Caco-2 (cell line): ENCODE results near the gene CLDN22. TPM values are rescaled to one million over a fixed set of nuclear protein-coding genes. Genes with fewer than 3 reads are reported as not detected.

Experiments used
- BruUV-seq: library from RNA; stranded (reverse); fragments of 400-500 nt; replicated peaks from 2 replicates; lab custom pipeline; 2021; lab: Mats Ljungman, UMichigan
- CTCF ChIA-PET: fragments of 300-600 bp; sonication (Branson Sonifier 250); formaldehyde crosslinking; loops from one replicate; lab custom pipeline; 2022; ENCODE audit warnings: antibody characterized with exemption; lab: Charles Lee
- POLR2A ChIA-PET: fragments of 300-600 bp; sonication (Branson Sonifier 250); formaldehyde crosslinking; loops from one replicate; lab custom pipeline; 2022; ENCODE audit warnings: antibody characterized with exemption; lab: Charles Lee
- DNase-seq, 2 experiments: peaks; one replicate each; pipeline versions ENCODE4 v3.0.0 to v3.0.0-alpha.2; 2020 to 2022
- H3K27me3 ChIP-seq: replicated peaks from 2 replicates; pipeline ENCODE4 v1.6.0; 2011; ENCODE audit warnings: low read length; ENCODE audit not compliant: control insufficient read depth, insufficient read depth
- H3K36me3 ChIP-seq: 2 replicates; pipeline ENCODE4 v1.5.1; 2011; ENCODE audit warnings: low read length; ENCODE audit not compliant: control insufficient read depth, insufficient read depth
- H3K4me1 ChIP-seq: fragments of 250-450 bp; sonication (Bioruptor Pico); 2 replicates; pipeline ENCODE4 v1.5.1; 2020; ENCODE audit warnings: mild to moderate bottlenecking
- H3K4me3 ChIP-seq: 2 replicates; pipeline ENCODE4 v1.5.1; 2011; ENCODE audit warnings: low read depth, mild to moderate bottlenecking, control low read depth, low read length
- H3K9me3 ChIP-seq: fragments of 250-450 bp; sonication (Bioruptor Pico); 2 replicates; pipeline ENCODE4 v1.5.1; 2020; ENCODE audit warnings: mild to moderate bottlenecking, moderate library complexity
- H3K27ac Mint-ChIP-seq: one replicate; pipeline ENCODE4 v1.8.0; 2022; ENCODE audit warnings: mixed read lengths; ENCODE audit not compliant: unreplicated experiment
- H3K27me3 Mint-ChIP-seq: one replicate; pipeline ENCODE4 v1.8.0; 2022; ENCODE audit warnings: mixed read lengths; ENCODE audit not compliant: insufficient read depth, unreplicated experiment
- H3K36me3 Mint-ChIP-seq: one replicate; pipeline ENCODE4 v1.8.0; 2022; ENCODE audit warnings: mild to moderate bottlenecking, mixed read lengths; ENCODE audit not compliant: insufficient read depth, unreplicated experiment
- H3K4me1 Mint-ChIP-seq: one replicate; pipeline ENCODE4 v1.8.0; 2022; ENCODE audit warnings: low read depth, mixed read lengths; ENCODE audit not compliant: unreplicated experiment
- H3K4me3 Mint-ChIP-seq: one replicate; pipeline ENCODE4 v1.8.0; 2022; ENCODE audit warnings: mild to moderate bottlenecking, moderate library complexity, mixed read lengths; ENCODE audit not compliant: unreplicated experiment
- H3K9me3 Mint-ChIP-seq: one replicate; pipeline ENCODE4 v1.8.0; 2022; ENCODE audit warnings: mixed read lengths; ENCODE audit not compliant: unreplicated experiment
- intact Hi-C: fragments of 100-400 bp; cut with micrococcal nuclease; formaldehyde crosslinking; loops from one replicate; pipeline ENCODE4 v1.10.0; 2022; ENCODE audit not compliant: unreplicated experiment
- total RNA-seq: library from RNA; stranded (reverse); gene quantifications from 2 replicates; pipeline ENCODE4 v1.2.3, GENCODE V29; 2022
- TF ChIP-seq, protein P1 (sequence below), 2 experiments: fragments of 200-600 bp in 1 of 2; IDR thresholded peaks; 1 replicate in 1 of 2; 2 replicates in 1 of 2; pipeline versions ENCODE4 v1.5.1 to v1.8.0; 2011 to 2022; ENCODE audit warnings: antibody characterized with exemption in 1 of 2, control low read depth in 1 of 2, inconsistent platforms in 1 of 2, low read depth in 1 of 2, low read length in 1 of 2, mild to moderate bottlenecking in 1 of 2, moderate library complexity in 1 of 2; ENCODE audit not compliant: insufficient read depth in 1 of 2, severe bottlenecking in 1 of 2, unreplicated experiment in 1 of 2

The CLDN22 gene
- total RNA-seq, 1 experiment from 2014 or later: not detected

DNA sequence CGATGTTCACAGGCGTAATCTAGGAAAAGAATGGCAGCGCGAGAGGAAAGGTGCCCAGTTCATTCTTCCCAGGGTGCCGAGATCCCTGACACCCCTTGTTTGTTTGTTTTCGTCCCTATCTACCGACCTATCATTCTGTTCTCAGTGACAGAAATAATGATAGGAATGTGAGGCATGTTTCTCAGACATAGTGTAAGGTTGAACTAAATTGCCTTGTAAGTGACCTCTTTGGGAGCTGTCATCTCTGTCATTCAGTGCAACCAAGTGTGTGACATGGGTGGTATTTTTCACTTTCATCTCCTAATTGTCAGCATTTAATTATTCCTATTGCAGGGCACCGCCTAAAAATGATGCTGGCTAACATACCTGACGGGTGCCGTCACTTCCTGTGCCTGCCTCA, 24.4 kb downstream of the CLDN22 start:
- peaks cover 14% of the 10 kb centered on the region for H3K4me1 ChIP-seq
- Mint-ChIP-seq H3K36me3 (peaks cover 85% of the 10 kb centered on the region), H3K9me3 (no peaks in the 10 kb centered on the region), H3K27ac (peak overlapping the region; percentile 35), H3K27me3 (no peaks in the 10 kb centered on the region), H3K4me3 (no peak overlapping the region), H3K4me1 (peaks cover 11% of the 10 kb centered on the region)
- no peaks in the 10 kb centered on the region for H3K27me3 ChIP-seq
- POLR2A ChIA-PET: interaction anchor here (0.6 kb wide), 1 partner anchor 16 kb away, joined by 3 read pairs; no protein-coding TSS in a partner anchor
- CTCF ChIA-PET: no interaction called here
- no peak for DNase-seq
- intact Hi-C loops: no loop called here
- H3K4me3 ChIP-seq: no peak overlapping the region
- BruUV-seq: no TSS peak
- H3K36me3 ChIP-seq: peaks cover 1% of the 10 kb centered on the region; the same call in 1 of the 2 replicates
- no peaks in the 10 kb centered on the region for H3K9me3 ChIP-seq
- TF ChIP-seq, protein P1, sequence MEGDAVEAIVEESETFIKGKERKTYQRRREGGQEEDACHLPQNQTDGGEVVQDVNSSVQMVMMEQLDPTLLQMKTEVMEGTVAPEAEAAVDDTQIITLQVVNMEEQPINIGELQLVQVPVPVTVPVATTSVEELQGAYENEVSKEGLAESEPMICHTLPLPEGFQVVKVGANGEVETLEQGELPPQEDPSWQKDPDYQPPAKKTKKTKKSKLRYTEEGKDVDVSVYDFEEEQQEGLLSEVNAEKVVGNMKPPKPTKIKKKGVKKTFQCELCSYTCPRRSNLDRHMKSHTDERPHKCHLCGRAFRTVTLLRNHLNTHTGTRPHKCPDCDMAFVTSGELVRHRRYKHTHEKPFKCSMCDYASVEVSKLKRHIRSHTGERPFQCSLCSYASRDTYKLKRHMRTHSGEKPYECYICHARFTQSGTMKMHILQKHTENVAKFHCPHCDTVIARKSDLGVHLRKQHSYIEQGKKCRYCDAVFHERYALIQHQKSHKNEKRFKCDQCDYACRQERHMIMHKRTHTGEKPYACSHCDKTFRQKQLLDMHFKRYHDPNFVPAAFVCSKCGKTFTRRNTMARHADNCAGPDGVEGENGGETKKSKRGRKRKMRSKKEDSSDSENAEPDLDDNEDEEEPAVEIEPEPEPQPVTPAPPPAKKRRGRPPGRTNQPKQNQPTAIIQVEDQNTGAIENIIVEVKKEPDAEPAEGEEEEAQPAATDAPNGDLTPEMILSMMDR (IDR thresholded peaks at IDR 0.05; ENCODE audit: insufficient read depth in 1 of 2, low read depth in 1 of 2, low read length in 1 of 2, severe bottlenecking in 1 of 2, unreplicated experiment in 1 of 2): no peak

DNA sequence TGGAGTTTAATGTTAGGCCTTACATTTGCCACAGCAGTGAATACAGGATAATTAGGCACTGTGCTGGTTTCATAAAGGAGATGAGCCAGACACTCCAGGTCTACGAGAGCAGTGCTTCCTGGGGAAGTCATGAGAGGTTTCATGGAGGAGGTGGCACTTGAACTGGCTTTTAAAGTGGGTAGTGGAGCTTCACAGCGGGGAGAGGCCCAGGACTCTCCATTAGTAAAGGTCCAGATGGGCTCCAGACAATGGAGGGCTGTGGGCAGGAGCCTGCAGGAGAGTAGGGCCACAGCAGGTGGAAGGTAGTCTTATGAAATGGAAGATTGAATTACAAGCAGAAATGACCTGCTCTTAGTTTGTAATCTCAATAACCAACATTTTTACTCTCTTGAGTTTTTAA, 29.0 kb downstream of the CLDN22 start:
- peaks cover 10% of the 10 kb centered on the region for H3K4me1 ChIP-seq
- intact Hi-C loops: no loop called here
- H3K9me3 ChIP-seq: no peaks in the 10 kb centered on the region
- no peaks in the 10 kb centered on the region for H3K27me3 ChIP-seq
- no peaks in the 10 kb centered on the region; the same call in 1 of the 2 replicates for H3K36me3 ChIP-seq
- Mint-ChIP-seq H3K27me3 (no peaks in the 10 kb centered on the region), H3K9me3 (no peaks in the 10 kb centered on the region), H3K27ac (no peak overlapping the region), H3K4me1 (peaks cover 11% of the 10 kb centered on the region), H3K36me3 (peaks cover 89% of the 10 kb centered on the region), H3K4me3 (no peak overlapping the region)
- no peak for DNase-seq
- H3K4me3 ChIP-seq: no peak overlapping the region
- TF ChIP-seq, protein P1 (IDR thresholded peaks at IDR 0.05; ENCODE audit: insufficient read depth in 1 of 2, low read depth in 1 of 2, low read length in 1 of 2, severe bottlenecking in 1 of 2, unreplicated experiment in 1 of 2): no peak
- no TSS peak for BruUV-seq
- ChIA-PET POLR2A (interaction anchor here (0.7 kb wide), 1 partner anchor 10 kb away, joined by 3 read pairs; no protein-coding TSS in a partner anchor), CTCF (no interaction called here)

DNA sequence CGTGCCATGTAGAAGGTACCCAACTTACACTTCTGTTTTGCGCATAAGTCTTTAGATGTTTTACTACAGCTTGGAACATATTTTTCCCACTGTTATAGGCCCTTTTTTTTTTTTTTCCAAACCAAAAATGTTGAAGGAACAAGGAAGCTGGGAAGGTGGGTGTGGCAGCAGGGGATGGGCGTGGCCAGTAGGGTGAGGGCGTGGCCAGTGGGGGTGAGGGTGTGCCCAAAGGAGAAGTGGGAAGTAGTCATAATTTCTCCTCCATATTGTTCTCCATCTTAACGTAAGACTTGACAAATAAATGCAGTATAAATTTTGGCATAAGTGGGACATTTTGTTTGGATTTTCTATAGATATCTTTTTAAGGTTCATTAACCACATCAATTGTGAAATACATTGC, 30.4 kb downstream of the CLDN22 start:
- ChIA-PET CTCF (no interaction called here), POLR2A (interaction anchor here (1.1 kb wide), 1 partner anchor 192 kb away, joined by 5 read pairs; no protein-coding TSS in a partner anchor)
- no peaks in the 10 kb centered on the region; the same call in 1 of the 2 replicates for H3K36me3 ChIP-seq
- peaks cover 8% of the 10 kb centered on the region for H3K4me1 Mint-ChIP-seq
- H3K4me3 Mint-ChIP-seq: no peak overlapping the region
- BruUV-seq: no TSS peak
- H3K4me3 ChIP-seq: no peak overlapping the region
- no peaks in the 10 kb centered on the region for H3K4me1 ChIP-seq
- no peaks in the 10 kb centered on the region for H3K27me3 ChIP-seq
- H3K36me3 Mint-ChIP-seq: peaks cover 88% of the 10 kb centered on the region
- no peaks in the 10 kb centered on the region for H3K9me3 Mint-ChIP-seq
- intact Hi-C loops: no loop called here
- no peaks in the 10 kb centered on the region for H3K9me3 ChIP-seq
- H3K27me3 Mint-ChIP-seq: no peaks in the 10 kb centered on the region
- TF ChIP-seq, protein P1 (IDR thresholded peaks at IDR 0.05; ENCODE audit: insufficient read depth in 1 of 2, low read depth in 1 of 2, low read length in 1 of 2, severe bottlenecking in 1 of 2, unreplicated experiment in 1 of 2): no peak
- peak in 1 of 2 experiments; percentile 55 for DNase-seq
- H3K27ac Mint-ChIP-seq: no peak overlapping the region
